ENCODE data around the gene FADS2.

DNA sequence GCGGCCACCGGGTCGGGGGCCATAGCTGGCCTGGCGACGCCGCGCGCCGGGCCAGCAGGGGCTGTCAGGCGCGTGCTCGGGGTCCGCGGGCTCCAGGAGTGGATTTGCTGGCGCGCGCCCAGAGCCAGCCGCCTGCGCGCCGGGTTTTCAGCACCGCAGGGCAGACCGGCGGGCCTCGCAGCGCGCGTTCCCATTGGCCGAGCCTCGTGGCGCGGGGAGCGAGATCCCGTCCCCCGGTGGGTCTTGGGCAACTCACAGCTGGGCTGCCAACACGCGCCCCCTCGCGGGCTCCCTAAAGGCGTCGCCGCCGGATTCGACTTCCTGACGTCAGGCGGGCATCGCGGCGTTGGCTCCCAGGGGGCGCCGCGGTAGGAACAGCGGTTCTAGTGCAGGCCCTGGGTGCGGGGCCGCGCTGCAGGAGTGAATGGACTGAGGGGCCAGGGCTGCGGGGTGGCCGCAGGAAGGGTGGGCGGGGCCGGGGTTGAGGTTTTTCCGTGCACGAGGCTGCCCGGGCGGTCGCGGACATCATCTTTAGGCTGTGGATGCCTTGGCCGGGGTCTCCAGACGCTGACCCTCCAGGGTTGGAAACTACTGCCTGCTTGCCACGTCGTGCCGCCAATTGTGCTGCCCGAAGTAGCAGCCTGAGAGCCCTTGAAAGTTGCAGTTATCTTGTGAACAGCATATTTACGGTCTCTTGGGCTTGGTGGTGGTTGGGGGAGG lies 11.2 kb upstream of the FADS2 start, which contains the start of gene FADS1:
- TF ChIP-seq, protein P1, sequence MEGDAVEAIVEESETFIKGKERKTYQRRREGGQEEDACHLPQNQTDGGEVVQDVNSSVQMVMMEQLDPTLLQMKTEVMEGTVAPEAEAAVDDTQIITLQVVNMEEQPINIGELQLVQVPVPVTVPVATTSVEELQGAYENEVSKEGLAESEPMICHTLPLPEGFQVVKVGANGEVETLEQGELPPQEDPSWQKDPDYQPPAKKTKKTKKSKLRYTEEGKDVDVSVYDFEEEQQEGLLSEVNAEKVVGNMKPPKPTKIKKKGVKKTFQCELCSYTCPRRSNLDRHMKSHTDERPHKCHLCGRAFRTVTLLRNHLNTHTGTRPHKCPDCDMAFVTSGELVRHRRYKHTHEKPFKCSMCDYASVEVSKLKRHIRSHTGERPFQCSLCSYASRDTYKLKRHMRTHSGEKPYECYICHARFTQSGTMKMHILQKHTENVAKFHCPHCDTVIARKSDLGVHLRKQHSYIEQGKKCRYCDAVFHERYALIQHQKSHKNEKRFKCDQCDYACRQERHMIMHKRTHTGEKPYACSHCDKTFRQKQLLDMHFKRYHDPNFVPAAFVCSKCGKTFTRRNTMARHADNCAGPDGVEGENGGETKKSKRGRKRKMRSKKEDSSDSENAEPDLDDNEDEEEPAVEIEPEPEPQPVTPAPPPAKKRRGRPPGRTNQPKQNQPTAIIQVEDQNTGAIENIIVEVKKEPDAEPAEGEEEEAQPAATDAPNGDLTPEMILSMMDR (IDR thresholded peaks at IDR 0.05 in 4 of 5, conservative IDR thresholded peaks at IDR 0.05 in 1 of 5), result peak in 3 of 5 experiments; percentile 33 to 50 (median 48)
- peak; percentile 40 to 62 for TF ChIP-seq POLR2A (IDR thresholded peaks at IDR 0.05)

Data from gastrocnemius medialis (tissue), 4 donors.